H1 (cell line): ENCODE results near the gene NME7. TPM values are rescaled to one million over a fixed set of nuclear protein-coding genes. Genes with fewer than 3 reads are reported as not detected.

ENCODE experiments used
- CTCF ChIA-PET: fragments of 300-600 bp; sonication (Branson Sonifier 250); formaldehyde crosslinking; loops from one replicate; lab custom pipeline; 2021; ENCODE audit not compliant: partially characterized antibody; lab: Charles Lee
- POLR2A ChIA-PET: fragments of 300-600 bp; sonication (Branson Sonifier 250); formaldehyde crosslinking; loops from one replicate; lab custom pipeline; 2021; ENCODE audit warnings: inconsistent platforms; ENCODE audit not compliant: partially characterized antibody; lab: Charles Lee
- DNase-seq, 2 experiments: peaks; one replicate each; pipeline versions ENCODE4 v3.0.0 to v3.0.0-alpha.2; 2010 to 2022; ENCODE audit warnings: low spot score in 2 of 2, low read depth in 1 of 2, mixed read lengths in 1 of 2
- FAIRE-seq: peaks from 2 replicates; lab custom pipeline; 2011; peaks lifted over from hg19 to GRCh38; lab: Jason Lieb, UNC
- H2AFZ ChIP-seq: 2 replicates; pipeline ENCODE4 v1.8.1; 2012; ENCODE audit warnings: low read length, inconsistent platforms
- H2AK5ac ChIP-seq: 2 replicates; pipeline ENCODE4 v1.6.1; 2013; ENCODE audit warnings: low read depth, low read length
- H2BK120ac ChIP-seq: replicated peaks from 2 replicates; pipeline ENCODE3; 2013; ENCODE audit warnings: low read depth, low read length, inconsistent platforms
- H2BK12ac ChIP-seq: 2 replicates; pipeline ENCODE4 v1.6.1; 2013; ENCODE audit warnings: low read depth, low read length
- H2BK15ac ChIP-seq: 2 replicates; pipeline ENCODE4 v1.6.1; 2013; ENCODE audit warnings: low read length
- H2BK20ac ChIP-seq: 2 replicates; pipeline ENCODE4 v1.6.1; 2013; ENCODE audit warnings: low read length
- H2BK5ac ChIP-seq: 2 replicates; pipeline ENCODE4 v1.6.1; 2013; ENCODE audit warnings: low read depth, low read length
- H3K14ac ChIP-seq: 2 replicates; pipeline ENCODE4 v1.6.1; 2013; ENCODE audit warnings: inconsistent platforms; ENCODE audit not compliant: insufficient read length
- H3K18ac ChIP-seq: 2 replicates; pipeline ENCODE4 v1.6.1; 2013; ENCODE audit warnings: low read length; ENCODE audit errors: extremely low read depth
- H3K23ac ChIP-seq: 2 replicates; pipeline ENCODE4 v1.6.1; 2013; ENCODE audit warnings: inconsistent platforms; ENCODE audit not compliant: insufficient read length
- H3K23me2 ChIP-seq: 2 replicates; pipeline ENCODE4 v1.6.1; 2013; ENCODE audit warnings: low read depth, low read length
- H3K27ac ChIP-seq: 2 replicates; pipeline ENCODE4 v1.6.1; 2011; ENCODE audit warnings: low read depth, low read length, inconsistent platforms
- H3K27me3 ChIP-seq, 4 experiments: replicated peaks in 1 of 4; 1 replicate in 1 of 4; 2 replicates in 3 of 4; pipeline versions ENCODE4 v1.6.1 to v1.8.1; 2011 to 2013; ENCODE audit warnings: low read length in 3 of 4, mild to moderate bottlenecking in 3 of 4, inconsistent platforms in 2 of 4, mixed read lengths in 2 of 4, moderate library complexity in 1 of 4; ENCODE audit not compliant: control insufficient read depth in 3 of 4, insufficient read depth in 3 of 4; ENCODE audit errors: extremely low read depth in 1 of 4
- H3K36me3 ChIP-seq, 4 experiments: 2 replicates each; pipeline versions ENCODE4 v1.6.1 to v1.8.1; 2011 to 2013; ENCODE audit warnings: mild to moderate bottlenecking in 4 of 4, low read length in 3 of 4, moderate library complexity in 2 of 4, control low read depth in 1 of 4, inconsistent platforms in 1 of 4; ENCODE audit not compliant: insufficient read depth in 4 of 4, control insufficient read depth in 2 of 4
- H3K4ac ChIP-seq: replicated peaks from 2 replicates; pipeline ENCODE3; 2013; ENCODE audit warnings: low read length, low read depth, mixed read lengths, inconsistent platforms; ENCODE audit not compliant: insufficient read length
- H3K4me1 ChIP-seq, 4 experiments: replicated peaks in 1 of 4; 1 replicate in 1 of 4; 2 replicates in 3 of 4; pipeline versions ENCODE4 v1.6.1 to v1.8.1; 2011 to 2013; ENCODE audit warnings: low read length in 3 of 4, inconsistent platforms in 2 of 4, mixed read lengths in 1 of 4; ENCODE audit not compliant: insufficient read depth in 4 of 4, control insufficient read depth in 3 of 4
- H3K4me2 ChIP-seq, 2 experiments: 2 replicates each; pipeline versions ENCODE4 v1.6.1 to v1.8.1; 2011 to 2013; ENCODE audit warnings: low read depth in 2 of 2, low read length in 2 of 2, control low read depth in 1 of 2, inconsistent platforms in 1 of 2, mild to moderate bottlenecking in 1 of 2; ENCODE audit not compliant: insufficient read depth in 1 of 2
- H3K4me3 ChIP-seq, 4 experiments: fragments of 200-600, 300-600 bp in 1 of 4; sonication (generic), shearing (Covaris generic), sonication (Bioruptor Twin) in 1 of 4; 2 replicates each; pipeline versions ENCODE4 v1.5.1 to v1.8.1; 2011 to 2016; ENCODE audit warnings: low read length in 4 of 4, low read depth in 3 of 4, control low read depth in 2 of 4, inconsistent platforms in 2 of 4, mild to moderate bottlenecking in 2 of 4, mixed read lengths in 1 of 4, moderate library complexity in 1 of 4; ENCODE audit not compliant: insufficient read depth in 2 of 4; ENCODE audit errors: extremely low read depth in 1 of 4
- H3K56ac ChIP-seq: replicated peaks from 2 replicates; pipeline ENCODE3; 2013; ENCODE audit warnings: low read depth, mild to moderate bottlenecking, mixed read lengths, low read length, inconsistent platforms; ENCODE audit not compliant: insufficient read length
- H3K79me1 ChIP-seq: 2 replicates; pipeline ENCODE4 v1.6.1; 2013; ENCODE audit warnings: low read depth, low read length, control low read depth
- H3K79me2 ChIP-seq, 2 experiments: 2 replicates each; pipeline versions ENCODE4 v1.6.1 to v1.8.1; 2012 to 2013; ENCODE audit warnings: low read length in 2 of 2, mild to moderate bottlenecking in 2 of 2, inconsistent platforms in 1 of 2; ENCODE audit not compliant: insufficient read depth in 2 of 2, control insufficient read depth in 1 of 2
- H3K9ac ChIP-seq, 4 experiments: replicated peaks in 1 of 4; 1 replicate in 1 of 4; 2 replicates in 3 of 4; pipeline versions ENCODE4 v1.6.1 to v1.8.1; 2011 to 2013; ENCODE audit warnings: low read depth in 3 of 4, low read length in 3 of 4, control low read depth in 2 of 4, mild to moderate bottlenecking in 2 of 4, moderate library complexity in 2 of 4, inconsistent platforms in 1 of 4; ENCODE audit errors: extremely low read depth in 1 of 4
- H3K9me3 ChIP-seq, 2 experiments: 2 replicates each; pipeline versions ENCODE4 v1.6.1 to v1.8.1; 2012 to 2013; ENCODE audit warnings: mild to moderate bottlenecking in 2 of 2, moderate library complexity in 2 of 2, control low read depth in 1 of 2, inconsistent platforms in 1 of 2, low read depth in 1 of 2, low read length in 1 of 2, mixed read lengths in 1 of 2; ENCODE audit not compliant: insufficient read depth in 2 of 2
- H4K20me1 ChIP-seq, 2 experiments: replicated peaks in 1 of 2; 2 replicates each; pipeline versions ENCODE3 to v1.8.1; 2011 to 2013; ENCODE audit warnings: inconsistent platforms in 2 of 2, low read length in 2 of 2, mild to moderate bottlenecking in 1 of 2; ENCODE audit not compliant: insufficient read depth in 2 of 2, control insufficient read depth in 1 of 2
- H4K5ac ChIP-seq: 2 replicates; pipeline ENCODE4 v1.6.1; 2013; ENCODE audit warnings: low read length, low read depth, mixed read lengths, inconsistent platforms; ENCODE audit not compliant: insufficient read length
- H4K8ac ChIP-seq: 2 replicates; pipeline ENCODE4 v1.8.0; 2013; ENCODE audit warnings: mild to moderate bottlenecking, moderate library complexity, low read length, inconsistent platforms; ENCODE audit not compliant: insufficient read depth; ENCODE audit errors: extremely low read depth
- H4K91ac ChIP-seq: replicated peaks from 2 replicates; pipeline ENCODE3; 2013; ENCODE audit warnings: low read length, mixed read lengths, inconsistent platforms; ENCODE audit not compliant: insufficient read length
- BRCA1 ChIP-seq: IDR thresholded peaks from 2 replicates; pipeline ENCODE4 v1.6.1; 2012; ENCODE audit warnings: low read depth, low read length, improper control_type of control experiment
- CBX5 ChIP-seq: fragments of 300-800, 300-1000 bp; sonication (generic); IDR thresholded peaks from 2 replicates; pipeline ENCODE4 v1.7.1; 2016; ENCODE audit warnings: antibody characterized with exemption, low read length, low read depth
- CEBPB ChIP-seq: IDR thresholded peaks from 2 replicates; pipeline ENCODE4 v1.6.1; 2012; ENCODE audit warnings: low read depth, low read length
- CHD1 ChIP-seq: IDR thresholded peaks from 2 replicates; pipeline ENCODE4 v1.6.1; 2012; ENCODE audit warnings: low read depth, low read length, improper control_type of control experiment
- GTF2F1 ChIP-seq: IDR thresholded peaks from 2 replicates; pipeline ENCODE4 v1.6.1; 2012; ENCODE audit warnings: low read depth, low read length, improper control_type of control experiment, borderline replicate concordance
- JUN ChIP-seq: IDR thresholded peaks from 2 replicates; pipeline ENCODE4 v1.6.1; 2011; ENCODE audit warnings: low read depth, mild to moderate bottlenecking, improper control_type of control experiment, low read length
- MAFK ChIP-seq: IDR thresholded peaks from 2 replicates; pipeline ENCODE4 v1.6.1; 2012; ENCODE audit warnings: low read depth, mild to moderate bottlenecking, improper control_type of control experiment, low read length
- POLR2A ChIP-seq, 2 experiments: IDR thresholded peaks; 1 replicate in 1 of 2; 2 replicates in 1 of 2; pipeline ENCODE4 v1.6.1; 2011; ENCODE audit warnings: low read depth in 2 of 2, low read length in 2 of 2, mild to moderate bottlenecking in 2 of 2; ENCODE audit errors: control extremely low read depth in 1 of 2
- POU5F1 ChIP-seq: IDR thresholded peaks from 2 replicates; pipeline ENCODE4 v1.6.1; 2011; ENCODE audit warnings: low read depth, mild to moderate bottlenecking, low read length, moderate library complexity
- SIRT6 ChIP-seq: IDR thresholded peaks from one replicate; pipeline ENCODE4 v1.7.1; 2012; ENCODE audit warnings: low read length, inconsistent platforms
- YY1 ChIP-seq: IDR thresholded peaks from 2 replicates; pipeline ENCODE4 v1.6.1; 2011; ENCODE audit warnings: low read depth, mild to moderate bottlenecking, low read length
- ZNF274 ChIP-seq: IDR thresholded peaks from 2 replicates; pipeline ENCODE4 v1.7.0; 2012; ENCODE audit warnings: low read length, borderline replicate concordance; ENCODE audit errors: extremely low read depth
- whole genome bisulfite sequencing, 2 experiments: shearing (Covaris generic) in 1 of 2; methylation state at CpG; one replicate each; pipeline versions ENCODE4 v1.1.6 to v1.1.7; 2013 to 2015; ENCODE audit warnings: low lambda C conversion rate in 2 of 2, mixed read lengths in 2 of 2, inconsistent platforms in 1 of 2, low coverage in 1 of 2, missing lambda C conversion rate in 1 of 2; ENCODE audit not compliant: insufficient replicate concordance in 2 of 2, insufficient coverage in 1 of 2, insufficient read length in 1 of 2; ENCODE audit errors: extremely low coverage in 1 of 2, missing lambda C conversion rate in 1 of 2; 5-methylcytosine and 5-hydroxymethylcytosine counted together
- polyA plus RNA-seq, 7 experiments: library from polyadenylated mRNA; depleted of rRNA in 3 of 7; stranded (reverse) in 5 of 7; unstranded in 2 of 7; fragments of >200 nt in 5 of 7; fragments of 200-250 nt in 2 of 7; gene quantifications; 1 replicate in 5 of 7; 2 replicates in 1 of 7; 4 replicates in 1 of 7; pipeline versions ENCODE4 v1.2.1 to v1.2.3, GENCODE V29; 2011 to 2013; ENCODE audit warnings: missing spikeins in 2 of 7, mixed read lengths in 2 of 7
- total RNA-seq: library from RNA; stranded (reverse); fragmentation: NEBNext Ultra II Directional; extraction: Animal tissue kit (Norgen Biotek cat#: 25700); gene quantifications from 2 replicates; pipeline ENCODE4 v1.2.1, GENCODE V29; 2021

Gene NME7
- total and polyA plus RNA-seq, 2 of the 8 experiments (the other 6 are each of a cell fraction or from before 2014, with no cell fraction given), result 11.6 to 28.5 TPM

DNA sequence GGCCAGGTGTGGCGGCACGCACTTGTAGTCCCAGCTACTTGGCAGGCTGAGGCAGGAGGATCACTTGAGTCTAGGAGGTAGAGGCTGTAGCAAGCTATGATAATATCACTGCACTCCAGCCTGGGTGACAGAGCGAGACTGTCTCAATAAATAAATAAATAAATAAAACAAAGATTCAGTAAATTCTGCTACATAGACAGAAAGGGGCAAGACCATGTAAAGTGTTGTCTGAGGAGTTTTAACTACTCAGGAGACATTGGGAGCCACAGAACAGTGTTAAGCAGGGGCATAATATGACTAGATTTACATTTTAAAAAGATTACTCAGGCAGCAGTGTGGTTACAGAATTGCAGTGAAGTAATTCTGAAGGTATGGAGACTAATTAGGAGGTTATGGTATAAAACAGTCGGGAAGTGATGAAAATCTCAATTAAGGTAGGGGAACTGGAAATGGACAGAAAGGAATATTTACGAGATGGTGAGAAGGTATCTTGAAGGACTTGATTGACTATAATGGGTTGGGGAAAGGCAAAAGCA lies 166.4 kb downstream of the NME7 start:
- no peak overlapping the region for H3K18ac ChIP-seq

More for the DNA sequence above, 166.4 kb downstream of the NME7 start:
- Histone ChIP-seq H2BK15ac (no peak overlapping the region), H4K91ac (no peak overlapping the region), H3K79me1 (no peaks in the 10 kb centered on the region), H4K20me1 (no peaks in the 10 kb centered on the region), H2BK12ac (no peak overlapping the region), H3K4me3 (no peak overlapping the region), H3K23ac (no peak overlapping the region), H4K8ac (no peak overlapping the region), H2AFZ (no peak overlapping the region), H3K36me3 (no peaks in the 10 kb centered on the region), H3K27me3 (no peaks in the 10 kb centered on the region), H3K56ac (no peak overlapping the region), H3K9me3 (no peaks in the 10 kb centered on the region), H3K14ac (no peak overlapping the region), H3K9ac (no peak overlapping the region), H3K4ac (no peak overlapping the region), H3K4me2 (no peak overlapping the region), H3K79me2 (no peaks in the 10 kb centered on the region), H3K23me2 (no peaks in the 10 kb centered on the region), H3K4me1 (no peaks in the 10 kb centered on the region), H3K27ac (no peak overlapping the region), H2BK120ac (no peak overlapping the region), H4K5ac (no peak overlapping the region), H2AK5ac (no peak overlapping the region), H2BK5ac (no peak overlapping the region), H2BK20ac (0 out of 2 replicates have a peak overlapping the region, but pooled peaks have one; percentile 13)
- WGBS, 2 experiments, result 96 to 100% methylated on average over 1 to 5 of the region's 5 CpGs
- TF ChIP-seq CHD1, result no peak
- no peak for TF ChIP-seq CBX5
- TF ChIP-seq MAFK, result no peak
- TF ChIP-seq YY1, result no peak
- no peak for TF ChIP-seq POLR2A (IDR thresholded peaks at IDR 0.05; ENCODE audit: control extremely low read depth in 1 of 2, low read depth in 2 of 2, low read length in 2 of 2)
- no peak for TF ChIP-seq BRCA1
- no peak for TF ChIP-seq GTF2F1
- no peak for TF ChIP-seq SIRT6
- TF ChIP-seq POU5F1, result no peak
- no peak for TF ChIP-seq JUN
- TF ChIP-seq CEBPB, result no peak
- no peak for TF ChIP-seq ZNF274
- DNase-seq (no peak), FAIRE-seq (no peak)
- ChIA-PET CTCF (no interaction called here), POLR2A (no interaction called here)
